EL (cell line): ENCODE measurements around the gene THRSP.
"Not testable (repeated sequence)": the region's sequence is repeated elsewhere in the genome, so short reads cannot be mapped to it uniquely, and the experiment has no call there.

Source experiments
- DNase-seq: peaks from one replicate; pipeline ENCODE4 v3.0.0-alpha.2; 2016

THRSP gene

DNA sequence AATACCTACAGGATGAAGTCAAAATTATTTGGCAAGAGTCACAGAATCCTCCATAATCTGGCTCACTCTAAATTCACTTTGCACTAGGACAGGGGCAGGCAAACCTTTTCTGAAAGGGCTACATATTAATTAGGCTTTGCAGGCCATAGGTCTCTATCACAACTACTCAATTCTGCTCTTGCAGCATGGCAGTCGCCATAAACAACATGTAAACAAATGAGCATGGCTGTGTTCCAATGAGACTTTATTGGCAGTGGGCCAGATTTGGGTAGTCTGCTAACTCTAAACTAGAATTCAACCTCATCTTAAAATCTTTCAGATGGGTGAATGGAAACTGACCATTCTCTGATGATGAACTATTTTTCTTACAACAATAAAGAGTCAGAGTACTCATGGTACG lies 5.8 kb downstream of the THRSP start:
- no peak for DNase-seq

DNA sequence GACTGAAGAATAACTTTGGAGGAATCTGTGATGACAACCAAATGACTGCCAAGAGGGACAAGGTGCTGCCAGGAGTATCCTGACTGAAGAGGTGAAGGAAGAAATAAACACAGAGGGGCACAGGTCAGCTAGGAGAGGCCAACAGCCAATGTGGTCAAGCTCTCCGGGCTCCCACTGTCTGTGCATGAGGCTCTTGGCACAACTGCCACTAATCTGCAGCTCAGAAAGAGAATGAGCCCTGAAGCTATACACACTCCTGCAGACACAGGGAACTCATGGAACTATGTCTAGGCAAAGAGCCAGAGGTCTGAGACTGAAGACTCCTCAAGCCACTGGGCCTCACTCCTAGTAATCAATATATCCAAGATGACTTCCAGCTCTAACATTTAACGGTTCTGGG lies 7.0 kb downstream of the THRSP start:
- no peak for DNase-seq

- DNase-seq, result no peak
Measured at GRCh38 chr11:78071717-78072116, 8.1 kb downstream of the THRSP start.

DNA sequence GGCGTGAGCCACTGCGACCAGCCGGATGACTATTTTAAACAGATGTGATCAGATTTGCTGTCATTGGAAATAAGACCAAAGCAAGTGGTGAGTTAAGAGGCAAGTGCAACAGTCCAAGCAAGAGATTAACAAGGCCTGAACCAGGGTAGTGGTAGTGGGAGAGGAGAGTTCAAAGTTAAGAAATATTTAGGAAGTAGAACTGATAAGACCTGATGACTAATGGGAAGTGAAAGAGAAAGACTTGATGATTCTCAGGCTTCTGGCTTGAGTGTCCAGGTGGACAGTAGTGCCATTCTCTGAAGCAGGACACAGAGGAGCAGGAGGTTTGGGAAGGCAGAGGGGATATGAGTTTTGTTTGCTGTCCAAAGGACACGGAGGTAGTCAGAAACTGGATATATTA lies 8.8 kb downstream of the THRSP start:
- no peak for DNase-seq

DNA sequence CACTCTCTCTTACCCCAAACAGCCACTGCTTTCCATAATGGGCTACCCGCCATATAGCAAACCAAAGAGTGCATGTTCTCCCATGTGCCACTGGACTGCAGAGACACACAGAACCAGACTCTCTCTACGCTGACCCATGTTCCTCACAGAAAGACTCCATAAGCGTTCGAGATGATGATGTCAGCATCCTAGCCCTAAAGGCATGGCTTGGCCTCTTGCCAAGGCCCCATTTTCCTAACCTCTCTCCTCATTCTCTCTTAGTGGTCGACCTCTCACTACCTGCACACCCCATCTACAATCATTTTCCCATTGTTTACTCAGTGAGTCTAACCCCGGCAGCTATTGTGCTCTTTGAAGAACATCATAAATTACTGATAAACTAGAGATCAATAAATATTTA lies 11.1 kb downstream of the THRSP start:
- DNase-seq, result peak; percentile 18

GRCh38 chr11:78076733-78077403 lies 13.2 kb downstream of the THRSP start:
- no peak for DNase-seq

- not testable (repeated sequence) for DNase-seq
Measured at GRCh38 chr11:78077592-78077991, 13.9 kb downstream of the THRSP start.

GRCh38 chr11:78078218-78079167 lies 14.8 kb downstream of the THRSP start:
- no peak for DNase-seq

- peak; percentile 80 for DNase-seq
Measured at GRCh38 chr11:78079232-78080083, 15.8 kb downstream of the THRSP start, which contains the start of gene NDUFC2. NDUFC2 (minus strand) TSS chr11:78079862; CDS start chr11:78079744, 118 bp downstream.

DNA sequence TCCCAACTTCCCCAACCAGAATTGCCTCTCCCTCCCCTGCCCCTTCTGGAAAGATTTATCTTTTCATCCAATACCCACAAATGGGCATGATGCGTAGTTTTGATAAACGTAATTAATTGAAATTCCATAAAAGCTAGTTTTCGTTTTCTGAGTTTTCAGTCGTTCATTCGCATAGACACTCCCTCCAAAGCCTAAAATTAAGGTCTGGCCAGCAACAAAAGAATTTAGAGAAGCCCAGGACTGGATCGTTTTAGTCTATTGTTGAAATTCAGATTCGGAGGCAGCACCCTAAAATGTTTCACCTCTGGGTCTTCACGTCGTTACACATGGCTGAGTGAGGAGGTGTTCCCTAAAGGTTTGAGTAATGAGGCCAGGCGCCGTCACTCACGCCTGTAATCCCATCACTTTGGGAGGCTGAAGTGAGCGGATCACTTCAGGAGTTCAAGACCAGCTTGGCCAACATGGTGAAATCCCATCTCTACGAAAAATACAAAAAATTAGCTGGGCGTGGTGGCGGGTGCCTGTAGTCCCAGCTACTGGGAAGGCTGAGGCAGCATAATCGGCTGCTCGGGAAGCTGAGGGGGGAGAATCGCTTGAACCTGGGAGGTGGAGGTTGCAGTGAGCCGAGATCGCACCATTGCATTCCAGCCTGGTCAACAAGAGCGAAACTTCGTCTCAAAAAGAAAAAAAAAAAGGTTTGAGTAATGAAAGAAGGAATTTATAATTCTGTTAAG lies 16.6 kb downstream of the THRSP start:
- no peak for DNase-seq

- peak; percentile 82 for DNase-seq
Measured at GRCh38 chr11:78080818-78081495, 17.3 kb downstream of the THRSP start.

DNA sequence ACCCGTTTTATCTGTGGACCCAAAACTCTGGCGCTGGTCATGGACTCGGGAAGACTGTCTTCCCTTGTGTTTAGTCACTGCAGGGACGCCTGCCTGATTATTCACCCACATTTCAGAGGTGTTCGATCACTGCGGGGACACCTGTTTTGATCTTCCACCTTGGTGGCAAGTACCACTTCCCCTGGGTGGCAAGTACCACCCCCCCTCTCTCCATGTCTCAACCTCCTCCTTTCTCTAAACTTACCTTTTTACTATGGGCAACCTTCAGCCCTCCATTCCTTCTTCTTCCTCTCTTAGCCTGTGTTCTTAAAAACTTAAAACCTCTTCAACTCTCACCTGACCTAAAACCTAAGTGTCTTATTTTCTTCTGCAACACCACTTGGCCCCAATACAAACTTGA lies 17.9 kb downstream of the THRSP start:
- DNase-seq, result no peak

GRCh38 chr11:78082146-78082545 lies 18.5 kb downstream of the THRSP start:
- no peak for DNase-seq

- DNase-seq, result no peak
Measured at GRCh38 chr11:78083021-78083420, 19.4 kb downstream of the THRSP start.

DNA sequence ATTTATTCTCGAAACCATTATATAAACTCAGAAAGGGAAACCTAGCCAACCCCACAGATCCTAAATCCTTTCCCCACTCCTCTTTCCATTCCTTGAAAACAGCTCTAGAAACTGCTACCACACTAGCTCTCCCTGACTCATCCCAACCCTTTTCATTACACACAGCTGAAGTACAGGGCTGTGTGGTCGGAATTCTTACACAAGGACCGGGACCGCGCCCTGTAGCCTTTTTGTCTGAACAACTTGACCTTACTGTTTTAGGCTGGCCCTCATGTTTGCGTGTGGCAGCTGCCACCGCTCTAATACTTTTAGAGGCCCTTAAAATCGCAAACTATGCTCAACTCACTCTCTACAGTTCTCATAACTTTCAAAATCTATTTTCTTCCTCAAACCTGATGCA lies 20.8 kb downstream of the THRSP start:
- DNase-seq, result not testable (repeated sequence)

DNA sequence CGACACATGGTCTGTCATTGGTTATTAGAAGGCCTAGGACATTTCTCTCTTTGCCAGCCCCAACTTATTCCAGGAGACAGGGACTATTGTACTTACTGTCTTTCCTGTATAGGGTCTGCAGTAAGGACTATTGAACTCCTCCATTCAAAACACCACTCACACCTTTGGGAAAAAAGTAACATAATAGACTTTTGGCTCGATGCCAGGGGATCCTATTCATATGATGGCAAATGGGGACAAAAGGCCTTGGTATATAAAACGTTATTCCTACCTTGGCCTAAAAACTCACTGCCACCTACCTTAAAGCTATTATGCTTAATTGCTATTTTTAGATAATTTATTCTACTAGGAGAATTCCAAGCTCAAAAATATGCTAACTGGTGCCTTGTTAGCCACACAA lies 22.3 kb downstream of the THRSP start:
- no peak for DNase-seq

GRCh38 chr11:78086521-78087074 lies 22.9 kb downstream of the THRSP start:
- DNase-seq, result not testable (repeated sequence)

GRCh38 chr11:78094250-78094649 lies 30.6 kb downstream of the THRSP start:
- no peak for DNase-seq

- DNase-seq, result no peak
Measured at GRCh38 chr11:78097666-78098385, 34.2 kb downstream of the THRSP start.

DNA sequence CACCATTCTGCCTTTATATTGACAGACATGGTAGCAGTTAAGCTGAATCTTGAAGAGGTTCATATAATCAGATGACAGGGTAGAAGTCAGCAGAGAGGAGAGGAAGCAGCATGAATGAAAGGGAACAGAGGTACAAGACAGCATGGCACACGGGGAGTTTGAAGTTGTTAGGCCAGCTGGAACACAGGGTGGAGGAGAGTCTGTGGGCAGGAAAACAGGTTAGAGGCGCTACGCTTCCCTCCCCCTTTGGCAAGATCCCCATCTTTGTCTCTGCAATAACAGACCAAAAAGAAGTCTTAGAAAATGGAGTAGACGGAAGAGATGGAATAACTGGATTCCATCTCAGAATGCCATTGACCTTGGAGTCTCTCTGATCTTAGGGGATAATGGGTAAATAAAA lies 36.0 kb downstream of the THRSP start:
- no peak for DNase-seq

GRCh38 chr11:78100261-78100660 lies 36.6 kb downstream of the THRSP start:
- DNase-seq, result no peak
